Measurements from ENCODE around the gene LMOD1. TPM values are rescaled to one million over a fixed set of nuclear protein-coding genes. Genes with fewer than 3 reads are reported as not detected.
A peak's percentile ranks its signal among the peaks of the same experiment; 100 is the strongest.

Gene LMOD1
- total RNA-seq, 2 donors from 2014 or later = not detected

GRCh38 chr1:201891451-201892045 is 54.8 kb downstream of the LMOD1 start:
- Mint-ChIP-seq H3K4me3 (no peak overlapping the region), H3K27me3 (ENCODE audit: low read depth) (peaks cover 49% of the 10 kb centered on the region), H3K36me3 (ENCODE audit: insufficient read depth in 2 of 2) (no peaks in the 10 kb centered on the region), H3K4me1 (ENCODE audit: low read depth) (peaks cover 14% of the 10 kb centered on the region), H3K9me3 (no peaks in the 10 kb centered on the region), H3K27ac (no peak overlapping the region)
- ATAC-seq (replicated peaks in 1 of 2) (no peak), DNase-seq (no peak)

GRCh38 chr1:201890806-201891450 is 55.4 kb downstream of the LMOD1 start:
- Mint-ChIP-seq H3K27ac (no peak overlapping the region), H3K4me3 (no peak overlapping the region), H3K4me1 (ENCODE audit: low read depth) (peaks cover 8% of the 10 kb centered on the region), H3K9me3 (no peaks in the 10 kb centered on the region), H3K36me3 (ENCODE audit: insufficient read depth in 2 of 2) (no peaks in the 10 kb centered on the region), H3K27me3 (ENCODE audit: low read depth) (peaks cover 52% of the 10 kb centered on the region)
- no peak for DNase-seq
- no peak for ATAC-seq (replicated peaks in 1 of 2)

GRCh38 chr1:201890223-201890622 is 56.1 kb downstream of the LMOD1 start:
- ATAC-seq (replicated peaks in 1 of 2) (no peak), DNase-seq (no peak)
- no peak overlapping the region for H3K27ac Mint-ChIP-seq
- H3K36me3 Mint-ChIP-seq (ENCODE audit: insufficient read depth in 2 of 2) = no peaks in the 10 kb centered on the region
- H3K27me3 Mint-ChIP-seq (ENCODE audit: low read depth) = peaks cover 55% of the 10 kb centered on the region
- H3K4me3 Mint-ChIP-seq = no peak overlapping the region
- no peaks in the 10 kb centered on the region for H3K9me3 Mint-ChIP-seq
- peaks cover 5% of the 10 kb centered on the region for H3K4me1 Mint-ChIP-seq (ENCODE audit: low read depth)

GRCh38 chr1:201889090-201889968 is 57.0 kb downstream of the LMOD1 start:
- no peaks in the 10 kb centered on the region for H3K36me3 Mint-ChIP-seq (ENCODE audit: insufficient read depth in 2 of 2)
- peak overlapping the region; percentile 69 to 71 for H3K4me3 Mint-ChIP-seq
- ATAC-seq (replicated peaks in 1 of 2) (peak in 1 of 2 donors; percentile 3), DNase-seq (no peak)
- H3K27me3 Mint-ChIP-seq (ENCODE audit: low read depth) = peaks cover 59% of the 10 kb centered on the region
- H3K4me1 Mint-ChIP-seq (ENCODE audit: low read depth) = peaks cover 5% of the 10 kb centered on the region
- H3K9me3 Mint-ChIP-seq = no peaks in the 10 kb centered on the region
- H3K27ac Mint-ChIP-seq = no peak overlapping the region

GRCh38 chr1:201888282-201889089 is 57.9 kb downstream of the LMOD1 start, which contains the start of gene SHISA4:
TSS of gene SHISA4 (plus strand) at chr1:201888898. CDS start at chr1:201888995, 97 bp downstream.
- Mint-ChIP-seq H3K4me3 (peak within 1 kb of the TSS; percentile 69 to 71), H3K27ac (no peak within 1 kb of the TSS), H3K36me3 (ENCODE audit: insufficient read depth in 2 of 2) (no peaks in the 10 kb centered on the region), H3K4me1 (ENCODE audit: low read depth) (peaks cover 5% of the 10 kb centered on the region), H3K9me3 (no peaks in the 10 kb centered on the region), H3K27me3 (ENCODE audit: low read depth) (peaks cover 51% of the 10 kb centered on the region)
- ATAC-seq (replicated peaks in 1 of 2) = peak; percentile 60 to 72
- peak; percentile 36 to 39 for DNase-seq

- no peak overlapping the region for H3K27ac Mint-ChIP-seq
- H3K4me3 Mint-ChIP-seq = no peak overlapping the region
Observed at GRCh38 chr1:201887116-201887866, 59.1 kb downstream of the LMOD1 start.

GRCh38 chr1:201886103-201886885 is 60.1 kb downstream of the LMOD1 start:
- H3K27me3 Mint-ChIP-seq (ENCODE audit: low read depth) = peaks cover 45% of the 10 kb centered on the region
- no peak for DNase-seq
- no peak overlapping the region for H3K27ac Mint-ChIP-seq
- H3K36me3 Mint-ChIP-seq (ENCODE audit: insufficient read depth in 2 of 2) = no peaks in the 10 kb centered on the region
- no peak for ATAC-seq (replicated peaks in 1 of 2)
- no peaks in the 10 kb centered on the region for H3K9me3 Mint-ChIP-seq
- H3K4me3 Mint-ChIP-seq = no peak overlapping the region
- peaks cover 5% of the 10 kb centered on the region for H3K4me1 Mint-ChIP-seq (ENCODE audit: low read depth)

More at GRCh38 chr1:201887116-201887866, 59.1 kb downstream of the LMOD1 start:
- DNase-seq = no peak
- no peaks in the 10 kb centered on the region for H3K9me3 Mint-ChIP-seq
- ATAC-seq (replicated peaks in 1 of 2) = no peak
- no peaks in the 10 kb centered on the region for H3K36me3 Mint-ChIP-seq (ENCODE audit: insufficient read depth in 2 of 2)
- H3K4me1 Mint-ChIP-seq (ENCODE audit: low read depth) = peaks cover 5% of the 10 kb centered on the region
- H3K27me3 Mint-ChIP-seq (ENCODE audit: low read depth) = peaks cover 45% of the 10 kb centered on the region

- Mint-ChIP-seq H3K27ac (no peak overlapping the region), H3K9me3 (no peaks in the 10 kb centered on the region), H3K4me3 (no peak overlapping the region), H3K4me1 (ENCODE audit: low read depth) (peaks cover 5% of the 10 kb centered on the region), H3K36me3 (ENCODE audit: insufficient read depth in 2 of 2) (no peaks in the 10 kb centered on the region), H3K27me3 (ENCODE audit: low read depth) (peaks cover 40% of the 10 kb centered on the region)
- DNase-seq (no peak), ATAC-seq (replicated peaks in 1 of 2) (no peak)
Observed at GRCh38 chr1:201885531-201886075, 60.7 kb downstream of the LMOD1 start.

- H3K27ac Mint-ChIP-seq = no peak overlapping the region
Observed at GRCh38 chr1:201884425-201884824, 61.9 kb downstream of the LMOD1 start.

GRCh38 chr1:201883786-201884185 is 62.6 kb downstream of the LMOD1 start:
- DNase-seq = no peak
- Mint-ChIP-seq H3K4me3 (no peak overlapping the region), H3K36me3 (ENCODE audit: insufficient read depth in 2 of 2) (no peaks in the 10 kb centered on the region), H3K4me1 (ENCODE audit: low read depth) (no peaks in the 10 kb centered on the region), H3K9me3 (no peaks in the 10 kb centered on the region), H3K27ac (no peak overlapping the region), H3K27me3 (ENCODE audit: low read depth) (peaks cover 29% of the 10 kb centered on the region)
- ATAC-seq (replicated peaks in 1 of 2) = peak in 1 of 2 donors; percentile 15

More at GRCh38 chr1:201884425-201884824, 61.9 kb downstream of the LMOD1 start:
- peaks cover 1% of the 10 kb centered on the region for H3K4me1 Mint-ChIP-seq (ENCODE audit: low read depth)
- DNase-seq = no peak
- H3K9me3 Mint-ChIP-seq = no peaks in the 10 kb centered on the region
- no peak for ATAC-seq (replicated peaks in 1 of 2)
- H3K36me3 Mint-ChIP-seq (ENCODE audit: insufficient read depth in 2 of 2) = no peaks in the 10 kb centered on the region
- H3K4me3 Mint-ChIP-seq = no peak overlapping the region
- H3K27me3 Mint-ChIP-seq (ENCODE audit: low read depth) = peaks cover 31% of the 10 kb centered on the region

- Mint-ChIP-seq H3K4me3 (no peak overlapping the region), H3K4me1 (ENCODE audit: low read depth) (no peaks in the 10 kb centered on the region), H3K9me3 (no peaks in the 10 kb centered on the region), H3K27me3 (ENCODE audit: low read depth) (peaks cover 27% of the 10 kb centered on the region), H3K27ac (no peak overlapping the region), H3K36me3 (ENCODE audit: insufficient read depth in 2 of 2) (no peaks in the 10 kb centered on the region)
- no peak for DNase-seq
- ATAC-seq (replicated peaks in 1 of 2) = peak in 1 of 2 donors; percentile 10
Observed at GRCh38 chr1:201883266-201883665, 63.1 kb downstream of the LMOD1 start.

Measured in activated T-cell treated with anti-CD3 and anti-CD28 coated beads, Interleukin-2, amount 50 U/mL, for 72 hours (primary cell).